HCT116 (cell line): ENCODE measurements around the gene SRRM2. TPM values are rescaled to one million over a fixed set of nuclear protein-coding genes. Genes with fewer than 3 reads are reported as not detected.

ENCODE experiments used
- ATAC-seq: fragments of 200-7000 bp; cut with Tn5 transposase; 2 replicates; pipeline ENCODE4 v1.9.1; 2020; ENCODE audit warnings: mild to moderate bottlenecking, moderate library complexity
- BruUV-seq: library from RNA; stranded (reverse); fragments of 400-500 nt; replicated peaks from 2 replicates; lab custom pipeline; 2021; lab: Mats Ljungman, UMichigan
- CTCF ChIA-PET: fragments of 300-600 bp; sonication (Branson Sonifier 250); formaldehyde crosslinking; loops from one replicate; lab custom pipeline; 2021; ENCODE audit warnings: antibody characterized with exemption; lab: Charles Lee
- POLR2A ChIA-PET: fragments of 300-600, 350-600 bp; sonication (Branson Sonifier 250); formaldehyde crosslinking; loops from one replicate; lab custom pipeline; 2021; ENCODE audit warnings: antibody characterized with exemption; lab: Charles Lee
- RAD21 ChIA-PET, 2 experiments: fragments of 300-600 bp; sonication (Branson Sonifier 250); formaldehyde crosslinking; loops; one replicate each; lab custom pipeline; 2023; ENCODE audit warnings: low total read pairs in 2 of 2; ENCODE audit not compliant: uncharacterized antibody in 2 of 2, unreplicated experiment in 2 of 2, low non-redundant PET in 1 of 2; lab: Charles Lee
- DNase-seq: peaks from one replicate; pipeline ENCODE4 v3.0.0-alpha.2; 2010; ENCODE audit warnings: low read depth, low spot score
- H2AFZ ChIP-seq: fragments of 200-600 bp; shearing (Covaris generic), sonication (generic); 2 replicates; pipeline ENCODE4 v1.6.1; 2017; ENCODE audit warnings: low read depth, mixed run types, mixed read lengths, antibody characterized with exemption, low read length; ENCODE audit not compliant: poor library complexity, severe bottlenecking
- H3K27ac ChIP-seq: 2 replicates; pipeline ENCODE4 v1.5.1; 2012; ENCODE audit warnings: low read depth, low read length
- H3K27me3 ChIP-seq: fragments of 200-600 bp; sonication (generic); 2 replicates; pipeline ENCODE4 v1.6.1; 2016; ENCODE audit warnings: mixed run types, low read length, mixed read lengths; ENCODE audit not compliant: insufficient read depth
- H3K36me3 ChIP-seq, 2 experiments: fragments of 200-500 bp in 1 of 2; fragments of 200-600 bp in 1 of 2; sonication (Bioruptor generic) in 1 of 2; sonication (generic) in 1 of 2; 2 replicates each; pipeline versions ENCODE4 v1.5.1 to v1.6.1; 2014 to 2016; ENCODE audit warnings: low read length in 2 of 2, inconsistent platforms in 1 of 2, mixed read lengths in 1 of 2, mixed run types in 1 of 2; ENCODE audit not compliant: insufficient read depth in 2 of 2, control insufficient read depth in 1 of 2
- H3K4me1 ChIP-seq, 2 experiments: fragments of 200-600 bp in 1 of 2; sonication (generic) in 1 of 2; 2 replicates each; pipeline versions ENCODE4 v1.5.1 to v1.6.1; 2012 to 2017; ENCODE audit warnings: low read length in 2 of 2, inconsistent platforms in 1 of 2, mild to moderate bottlenecking in 1 of 2, mixed read lengths in 1 of 2, mixed run types in 1 of 2, moderate library complexity in 1 of 2; ENCODE audit not compliant: insufficient read depth in 2 of 2, control insufficient read depth in 1 of 2
- H3K4me2 ChIP-seq: fragments of 200-600 bp; sonication (generic); 2 replicates; pipeline ENCODE4 v1.6.1; 2017; ENCODE audit warnings: mixed run types, low read length, mixed read lengths
- H3K4me3 ChIP-seq, 2 experiments: fragments of 200-600 bp in 1 of 2; sonication (generic) in 1 of 2; replicated peaks in 1 of 2; 2 replicates each; pipeline ENCODE4 v1.5.1; 2011 to 2016; ENCODE audit warnings: low read length in 2 of 2, control low read depth in 1 of 2, low read depth in 1 of 2, mild to moderate bottlenecking in 1 of 2, mixed read lengths in 1 of 2, mixed run types in 1 of 2
- H3K79me2 ChIP-seq: fragments of 200-600 bp; sonication (generic); 2 replicates; pipeline ENCODE4 v1.6.1; 2017; ENCODE audit warnings: mild to moderate bottlenecking, mixed run types, low read length, moderate library complexity, mixed read lengths; ENCODE audit not compliant: insufficient read depth
- H3K9ac ChIP-seq: fragments of 200-600 bp; sonication (generic); 2 replicates; pipeline ENCODE4 v1.6.1; 2016; ENCODE audit warnings: low read length, mixed read lengths
- H3K9me2 ChIP-seq: fragments of 200-600 bp; sonication (generic), shearing (Covaris generic); 2 replicates; pipeline ENCODE4 v1.6.1; 2017; ENCODE audit warnings: mixed run types, mild to moderate bottlenecking, moderate library complexity; ENCODE audit not compliant: insufficient read depth
- H3K9me3 ChIP-seq, 2 experiments: fragments of 200-500 bp in 1 of 2; fragments of 200-600 bp in 1 of 2; sonication (Bioruptor generic) in 1 of 2; sonication (generic) in 1 of 2; 2 replicates each; pipeline ENCODE4 v1.6.1; 2014 to 2017; ENCODE audit warnings: low read length in 2 of 2, mixed read lengths in 2 of 2, inconsistent platforms in 1 of 2, low read depth in 1 of 2, mild to moderate bottlenecking in 1 of 2, mixed run types in 1 of 2, moderate library complexity in 1 of 2; ENCODE audit not compliant: control insufficient read depth in 1 of 2, insufficient read depth in 1 of 2
- H4K20me1 ChIP-seq: fragments of 200-600 bp; sonication (generic), shearing (Covaris generic); 2 replicates; pipeline ENCODE4 v1.6.1; 2017; ENCODE audit warnings: mixed run types, mild to moderate bottlenecking, moderate library complexity; ENCODE audit not compliant: insufficient read depth
- CBX3 ChIP-seq: IDR thresholded peaks from 2 replicates; pipeline ENCODE4 v1.6.1; 2012; ENCODE audit warnings: low read depth
- ELF1 ChIP-seq: IDR thresholded peaks from 2 replicates; pipeline ENCODE4 v1.6.1; 2012; ENCODE audit warnings: low read depth, borderline replicate concordance
- EZH2 ChIP-seq: fragments of 200-600 bp; sonication (generic); IDR thresholded peaks from 2 replicates; pipeline ENCODE4 v1.6.1; 2017; ENCODE audit warnings: antibody characterized with exemption, mixed run types
- FOSL1 ChIP-seq: IDR thresholded peaks from 2 replicates; pipeline ENCODE4 v1.6.1; 2012; ENCODE audit warnings: low read depth
- JUND ChIP-seq: IDR thresholded peaks from 2 replicates; pipeline ENCODE4 v1.6.1; 2012
- POLR2A ChIP-seq: IDR thresholded peaks from 2 replicates; pipeline ENCODE4 v1.7.0; 2011; ENCODE audit warnings: borderline replicate concordance; ENCODE audit not compliant: insufficient read depth, insufficient read length; ENCODE audit errors: extremely low read depth
- RAD21 ChIP-seq: IDR thresholded peaks from 2 replicates; pipeline ENCODE4 v1.6.1; 2012; ENCODE audit warnings: low read depth, mild to moderate bottlenecking
- SP1 ChIP-seq: IDR thresholded peaks from 2 replicates; pipeline ENCODE4 v1.6.1; 2012; ENCODE audit warnings: low read depth
- SRF ChIP-seq: IDR thresholded peaks from 2 replicates; pipeline ENCODE4 v1.6.1; 2012; ENCODE audit warnings: low read depth
- YY1 ChIP-seq: IDR thresholded peaks from 2 replicates; pipeline ENCODE4 v1.6.1; 2011; ENCODE audit warnings: low read length, low read depth, moderate library complexity, mild to moderate bottlenecking; ENCODE audit not compliant: insufficient replicate concordance; ENCODE audit errors: extremely low read depth
- intact Hi-C: fragments of 100-400 bp; cut with micrococcal nuclease; formaldehyde crosslinking; loops from 2 replicates; pipeline ENCODE4 v1.10.0; 2022
- total RNA-seq: library from RNA; stranded (reverse); gene quantifications from one replicate; pipeline ENCODE4 v1.2.1, GENCODE V29; 2021; ENCODE audit not compliant: unreplicated experiment
- TF ChIP-seq, protein P1 (sequence below): IDR thresholded peaks from 2 replicates; pipeline ENCODE4 v1.6.1; 2012; ENCODE audit warnings: low read depth
- TF ChIP-seq, protein P2 (sequence below), 3 experiments: fragments of 200-600 bp in 1 of 3; sonication (generic) in 1 of 3; IDR thresholded peaks in 2 of 3; conservative IDR thresholded peaks in 1 of 3; 2 replicates each; pipeline ENCODE4 v1.5.1; 2012 to 2017; ENCODE audit warnings: low read depth in 2 of 3, low read length in 2 of 3, antibody characterized with exemption in 1 of 3, borderline replicate concordance in 1 of 3, control low read depth in 1 of 3, mild to moderate bottlenecking in 1 of 3, mixed read lengths in 1 of 3, mixed run types in 1 of 3, moderate library complexity in 1 of 3; ENCODE audit not compliant: insufficient read depth in 1 of 3
- TF ChIP-seq, protein P3 (sequence below): IDR thresholded peaks from 2 replicates; pipeline ENCODE4 v1.6.1; 2012
- TF ChIP-seq, protein P4 (sequence below): IDR thresholded peaks from 2 replicates; pipeline ENCODE4 v1.6.1; 2012

The SRRM2 gene
- total RNA-seq, 1 experiment from 2014 or later, result 541 TPM

DNA sequence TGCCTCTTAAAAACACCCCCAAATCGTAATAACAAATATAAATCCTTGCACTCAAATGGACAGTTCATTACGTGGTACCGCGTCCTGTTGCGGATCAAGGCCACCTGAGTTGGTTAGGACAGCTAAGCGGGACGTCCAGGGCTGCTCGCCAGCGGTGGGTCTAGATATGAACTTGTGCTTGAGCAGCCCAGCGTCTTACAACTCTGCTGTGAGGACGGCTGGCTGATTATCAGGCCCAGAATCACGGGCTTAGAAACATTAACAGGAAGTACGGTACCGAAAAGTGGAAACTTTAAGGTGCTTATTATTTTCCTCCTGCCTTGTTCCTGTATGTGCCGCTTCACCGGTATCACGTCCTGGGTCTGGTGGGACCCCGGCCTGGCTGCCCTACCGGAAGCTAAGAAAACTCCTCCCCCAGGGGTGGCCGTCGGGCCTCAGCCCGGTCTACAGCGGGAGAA, 832 bp upstream of the SRRM2 start (continued):
- TF ChIP-seq, protein P1, sequence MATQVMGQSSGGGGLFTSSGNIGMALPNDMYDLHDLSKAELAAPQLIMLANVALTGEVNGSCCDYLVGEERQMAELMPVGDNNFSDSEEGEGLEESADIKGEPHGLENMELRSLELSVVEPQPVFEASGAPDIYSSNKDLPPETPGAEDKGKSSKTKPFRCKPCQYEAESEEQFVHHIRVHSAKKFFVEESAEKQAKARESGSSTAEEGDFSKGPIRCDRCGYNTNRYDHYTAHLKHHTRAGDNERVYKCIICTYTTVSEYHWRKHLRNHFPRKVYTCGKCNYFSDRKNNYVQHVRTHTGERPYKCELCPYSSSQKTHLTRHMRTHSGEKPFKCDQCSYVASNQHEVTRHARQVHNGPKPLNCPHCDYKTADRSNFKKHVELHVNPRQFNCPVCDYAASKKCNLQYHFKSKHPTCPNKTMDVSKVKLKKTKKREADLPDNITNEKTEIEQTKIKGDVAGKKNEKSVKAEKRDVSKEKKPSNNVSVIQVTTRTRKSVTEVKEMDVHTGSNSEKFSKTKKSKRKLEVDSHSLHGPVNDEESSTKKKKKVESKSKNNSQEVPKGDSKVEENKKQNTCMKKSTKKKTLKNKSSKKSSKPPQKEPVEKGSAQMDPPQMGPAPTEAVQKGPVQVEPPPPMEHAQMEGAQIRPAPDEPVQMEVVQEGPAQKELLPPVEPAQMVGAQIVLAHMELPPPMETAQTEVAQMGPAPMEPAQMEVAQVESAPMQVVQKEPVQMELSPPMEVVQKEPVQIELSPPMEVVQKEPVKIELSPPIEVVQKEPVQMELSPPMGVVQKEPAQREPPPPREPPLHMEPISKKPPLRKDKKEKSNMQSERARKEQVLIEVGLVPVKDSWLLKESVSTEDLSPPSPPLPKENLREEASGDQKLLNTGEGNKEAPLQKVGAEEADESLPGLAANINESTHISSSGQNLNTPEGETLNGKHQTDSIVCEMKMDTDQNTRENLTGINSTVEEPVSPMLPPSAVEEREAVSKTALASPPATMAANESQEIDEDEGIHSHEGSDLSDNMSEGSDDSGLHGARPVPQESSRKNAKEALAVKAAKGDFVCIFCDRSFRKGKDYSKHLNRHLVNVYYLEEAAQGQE, result no peak

DNA sequence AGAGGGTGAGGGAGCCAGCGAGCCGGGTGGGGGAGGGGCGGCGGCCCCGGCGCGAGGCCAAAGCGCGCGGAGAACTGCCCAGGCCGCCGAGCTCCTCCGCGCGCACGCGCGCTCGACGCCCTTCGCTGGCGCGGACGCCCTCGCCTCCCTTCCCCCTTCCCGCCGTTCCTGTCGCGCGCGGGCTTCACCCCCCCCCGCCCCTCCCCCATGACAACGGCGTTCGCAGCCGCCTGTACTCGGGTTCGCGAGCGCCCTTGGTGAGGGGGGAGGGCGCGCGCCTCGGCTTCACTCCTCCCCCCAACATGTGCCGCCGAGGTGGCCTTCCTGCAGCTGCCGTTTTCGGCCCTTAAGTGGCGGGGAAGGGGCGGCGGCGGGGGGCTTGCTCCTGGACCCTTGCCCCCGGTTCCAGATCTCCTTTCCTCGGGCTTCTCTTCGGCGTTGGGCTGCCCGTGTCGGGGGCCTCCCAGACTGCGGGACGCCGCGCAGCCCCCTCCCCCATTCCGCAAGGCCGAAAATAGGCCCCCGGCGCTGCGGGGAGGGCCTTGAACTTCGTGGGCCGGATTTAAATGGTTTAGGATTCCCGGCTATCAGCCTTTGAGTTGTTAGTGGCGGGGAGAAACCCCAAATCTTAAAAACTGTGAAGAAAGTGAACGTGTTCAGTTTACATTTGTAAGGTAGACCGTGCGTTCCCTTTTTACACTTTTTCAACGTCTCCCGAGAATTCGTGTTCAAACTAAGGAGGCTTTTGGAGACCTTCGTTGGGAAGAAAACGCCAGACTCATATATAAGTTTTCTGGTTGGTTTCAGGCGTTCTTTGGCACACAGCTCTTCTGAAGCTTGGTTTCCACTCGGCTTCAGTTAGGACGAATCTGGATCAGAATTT, 653 bp downstream of the SRRM2 start:
- POLR2A ChIA-PET, result interaction anchor here (0.6 to 2.1 kb wide), 6 partner anchors 17 to 195 kb away, joined by 3 to 7 read pairs (median 3); no protein-coding TSS in a partner anchor
- intact Hi-C loops, result no loop called here
- peaks cover 18 to 32% of the 10 kb centered on the region in 2 experiments for H3K4me1 ChIP-seq
- BruUV-seq, result no TSS peak
- peak overlapping the region; percentile 92 to 96 for H3K4me3 ChIP-seq
- peaks cover 69% of the 10 kb centered on the region for H3K79me2 ChIP-seq
- H3K4me2 ChIP-seq, result peak overlapping the region; percentile 76
- DNase-seq, result peak; percentile 58
- H3K27ac ChIP-seq, result peak overlapping the region; percentile 100
- H4K20me1 ChIP-seq, result peaks cover 35% of the 10 kb centered on the region; the same call in 1 of the 2 replicates
- no peaks in the 10 kb centered on the region for H3K9me3 ChIP-seq
- TF ChIP-seq SP1, result no peak
- no peak for TF ChIP-seq POLR2A
- TF ChIP-seq JUND, result no peak
- TF ChIP-seq, protein P2, sequence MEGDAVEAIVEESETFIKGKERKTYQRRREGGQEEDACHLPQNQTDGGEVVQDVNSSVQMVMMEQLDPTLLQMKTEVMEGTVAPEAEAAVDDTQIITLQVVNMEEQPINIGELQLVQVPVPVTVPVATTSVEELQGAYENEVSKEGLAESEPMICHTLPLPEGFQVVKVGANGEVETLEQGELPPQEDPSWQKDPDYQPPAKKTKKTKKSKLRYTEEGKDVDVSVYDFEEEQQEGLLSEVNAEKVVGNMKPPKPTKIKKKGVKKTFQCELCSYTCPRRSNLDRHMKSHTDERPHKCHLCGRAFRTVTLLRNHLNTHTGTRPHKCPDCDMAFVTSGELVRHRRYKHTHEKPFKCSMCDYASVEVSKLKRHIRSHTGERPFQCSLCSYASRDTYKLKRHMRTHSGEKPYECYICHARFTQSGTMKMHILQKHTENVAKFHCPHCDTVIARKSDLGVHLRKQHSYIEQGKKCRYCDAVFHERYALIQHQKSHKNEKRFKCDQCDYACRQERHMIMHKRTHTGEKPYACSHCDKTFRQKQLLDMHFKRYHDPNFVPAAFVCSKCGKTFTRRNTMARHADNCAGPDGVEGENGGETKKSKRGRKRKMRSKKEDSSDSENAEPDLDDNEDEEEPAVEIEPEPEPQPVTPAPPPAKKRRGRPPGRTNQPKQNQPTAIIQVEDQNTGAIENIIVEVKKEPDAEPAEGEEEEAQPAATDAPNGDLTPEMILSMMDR (IDR thresholded peaks at IDR 0.05 in 2 of 3, conservative IDR thresholded peaks at IDR 0.05 in 1 of 3; ENCODE audit: borderline replicate concordance in 1 of 3, insufficient read depth in 1 of 3, low read depth in 2 of 3, low read length in 2 of 3), result no peak
- TF ChIP-seq SRF, result no peak
- TF ChIP-seq EZH2, result no peak
- TF ChIP-seq RAD21, result no peak
- TF ChIP-seq, protein P3, sequence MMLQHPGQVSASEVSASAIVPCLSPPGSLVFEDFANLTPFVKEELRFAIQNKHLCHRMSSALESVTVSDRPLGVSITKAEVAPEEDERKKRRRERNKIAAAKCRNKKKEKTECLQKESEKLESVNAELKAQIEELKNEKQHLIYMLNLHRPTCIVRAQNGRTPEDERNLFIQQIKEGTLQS, result no peak
- TF ChIP-seq, protein P4, sequence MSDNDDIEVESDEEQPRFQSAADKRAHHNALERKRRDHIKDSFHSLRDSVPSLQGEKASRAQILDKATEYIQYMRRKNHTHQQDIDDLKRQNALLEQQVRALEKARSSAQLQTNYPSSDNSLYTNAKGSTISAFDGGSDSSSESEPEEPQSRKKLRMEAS, result no peak; the same call in 1 of the 2 replicates
- TF ChIP-seq YY1, result no peak
- no peak for TF ChIP-seq ELF1
- TF ChIP-seq CBX3, result no peak
- TF ChIP-seq FOSL1, result no peak
- TF ChIP-seq, all 23 proteins: peak for 0
- H3K36me3 ChIP-seq, result peaks cover 20 to 39% of the 10 kb centered on the region in 2 experiments; a peak in 3 of 4 replicates
- ChIA-PET RAD21 (interaction anchor here (0.7 to 1.1 kb wide), 2 partner anchors 71 kb away, joined by 3 to 4 read pairs; no protein-coding TSS in a partner anchor), CTCF (no interaction called here)
- H3K9me2 ChIP-seq, result no peaks in the 10 kb centered on the region
- H3K9ac ChIP-seq, result peak overlapping the region; percentile 90
- peak; percentile 63 for ATAC-seq
- no peaks in the 10 kb centered on the region for H3K27me3 ChIP-seq
- H2AFZ ChIP-seq, result no peak overlapping the region
